HG03378 (cell line): ENCODE results near the gene MSLN.

Experiments
- ATAC-seq: cut with Tn5 transposase; IDR thresholded peaks from one replicate; pipeline ENCODE4 v1.9.1; 2021; ENCODE audit warnings: mild to moderate bottlenecking, moderate library complexity; ENCODE audit not compliant: unreplicated experiment

MSLN gene

GRCh38 chr16:788399-789126 is 28.0 kb downstream of the MSLN start, which contains the start of gene CHTF18:
CHTF18 (plus strand) TSS chr16:788620; CDS start chr16:788685, 65 bp downstream.
- peak; percentile 44 for ATAC-seq

- no peak for ATAC-seq
Observed at GRCh38 chr16:789191-789850, 28.8 kb downstream of the MSLN start.

GRCh38 chr16:790086-790485 is 29.6 kb downstream of the MSLN start:
- no peak for ATAC-seq

GRCh38 chr16:791131-791530 is 30.6 kb downstream of the MSLN start:
- no peak for ATAC-seq

GRCh38 chr16:792221-792995 is 31.9 kb downstream of the MSLN start:
- ATAC-seq, result no peak

GRCh38 chr16:793414-793813 is 32.9 kb downstream of the MSLN start:
- no peak for ATAC-seq

- ATAC-seq, result no peak
Observed at GRCh38 chr16:794091-794822, 33.7 kb downstream of the MSLN start.

- ATAC-seq, result no peak
Observed at GRCh38 chr16:794853-795466, 34.4 kb downstream of the MSLN start.

GRCh38 chr16:795580-796229 is 35.2 kb downstream of the MSLN start:
- ATAC-seq, result no peak

- no peak for ATAC-seq
Observed at GRCh38 chr16:796296-797119, 36.0 kb downstream of the MSLN start.

- no peak for ATAC-seq
Observed at GRCh38 chr16:797120-797420, 36.5 kb downstream of the MSLN start.

- no peak for ATAC-seq
Observed at GRCh38 chr16:797686-798085, 37.2 kb downstream of the MSLN start.

GRCh38 chr16:798666-799065 is 38.1 kb downstream of the MSLN start:
- ATAC-seq, result no peak

- ATAC-seq, result no peak
Observed at GRCh38 chr16:799111-799947, 38.8 kb downstream of the MSLN start.

GRCh38 chr16:799948-800833 is 39.7 kb downstream of the MSLN start, which contains the start of gene GNG13:
GNG13 (minus strand) TSS chr16:800734; CDS start chr16:799077, 1,657 bp downstream.
- ATAC-seq, result no peak

- no peak for ATAC-seq
Observed at GRCh38 chr16:800834-801511, 40.4 kb downstream of the MSLN start.
